Umbilical cord (tissue), 2 donors: ENCODE measurements around the gene PLCB2. TPM values are rescaled to one million over a fixed set of nuclear protein-coding genes. Genes with fewer than 3 reads are reported as not detected.
A peak's percentile ranks its signal among the peaks of the same experiment; 100 is the strongest.

ENCODE experiments used
- DNase-seq: peaks from one replicate; pipeline ENCODE4 v3.0.0-alpha.2; 2015; ENCODE audit warnings: low spot score
- total RNA-seq: library from RNA; depleted of rRNA; stranded (reverse); fragments of >200 nt; gene quantifications from one replicate; pipeline ENCODE4 v1.2.3, GENCODE V29; 2014; ENCODE audit warnings: low replicate concordance; ENCODE audit not compliant: insufficient read depth

Gene PLCB2
- total RNA-seq, 1 donor from 2014 or later = 6.3 TPM

DNA sequence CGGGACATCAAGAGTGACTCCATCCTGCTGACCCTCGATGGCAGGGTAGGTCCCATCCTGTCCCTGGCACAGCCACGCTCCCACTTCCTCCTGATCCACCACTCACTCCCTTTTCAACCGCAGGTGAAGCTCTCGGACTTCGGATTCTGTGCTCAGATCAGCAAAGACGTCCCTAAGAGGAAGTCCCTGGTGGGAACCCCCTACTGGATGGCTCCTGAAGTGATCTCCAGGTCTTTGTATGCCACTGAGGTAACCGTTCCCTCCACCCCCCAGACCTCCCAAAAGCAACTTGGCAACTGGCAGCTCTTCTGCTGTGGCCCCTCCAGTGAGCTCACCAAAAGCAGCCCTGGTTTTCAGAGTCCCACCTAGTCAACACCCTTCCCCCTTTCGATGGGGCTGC lies 34.3 kb downstream of the PLCB2 start:
- no peak for DNase-seq

DNA sequence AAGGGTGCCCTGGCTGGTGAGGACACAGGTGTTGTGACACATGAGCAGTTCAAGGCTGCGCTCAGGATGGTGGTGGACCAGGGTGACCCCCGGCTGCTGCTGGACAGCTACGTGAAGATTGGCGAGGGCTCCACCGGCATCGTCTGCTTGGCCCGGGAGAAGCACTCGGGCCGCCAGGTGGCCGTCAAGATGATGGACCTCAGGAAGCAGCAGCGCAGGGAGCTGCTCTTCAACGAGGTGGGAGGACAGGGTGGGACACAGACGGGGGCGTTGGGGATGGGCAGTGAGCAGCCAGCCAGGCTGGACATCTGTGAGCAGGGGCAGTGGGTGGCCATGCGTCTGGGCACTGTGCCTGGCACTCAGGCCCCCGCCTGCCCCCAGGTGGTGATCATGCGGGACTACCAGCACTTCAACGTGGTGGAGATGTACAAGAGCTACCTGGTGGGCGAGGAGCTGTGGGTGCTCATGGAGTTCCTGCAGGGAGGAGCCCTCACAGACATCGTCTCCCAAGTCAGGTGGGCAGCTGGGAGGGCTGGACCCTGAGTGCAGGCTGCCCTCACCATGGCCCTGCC lies 35.2 kb downstream of the PLCB2 start:
- no peak for DNase-seq

DNA sequence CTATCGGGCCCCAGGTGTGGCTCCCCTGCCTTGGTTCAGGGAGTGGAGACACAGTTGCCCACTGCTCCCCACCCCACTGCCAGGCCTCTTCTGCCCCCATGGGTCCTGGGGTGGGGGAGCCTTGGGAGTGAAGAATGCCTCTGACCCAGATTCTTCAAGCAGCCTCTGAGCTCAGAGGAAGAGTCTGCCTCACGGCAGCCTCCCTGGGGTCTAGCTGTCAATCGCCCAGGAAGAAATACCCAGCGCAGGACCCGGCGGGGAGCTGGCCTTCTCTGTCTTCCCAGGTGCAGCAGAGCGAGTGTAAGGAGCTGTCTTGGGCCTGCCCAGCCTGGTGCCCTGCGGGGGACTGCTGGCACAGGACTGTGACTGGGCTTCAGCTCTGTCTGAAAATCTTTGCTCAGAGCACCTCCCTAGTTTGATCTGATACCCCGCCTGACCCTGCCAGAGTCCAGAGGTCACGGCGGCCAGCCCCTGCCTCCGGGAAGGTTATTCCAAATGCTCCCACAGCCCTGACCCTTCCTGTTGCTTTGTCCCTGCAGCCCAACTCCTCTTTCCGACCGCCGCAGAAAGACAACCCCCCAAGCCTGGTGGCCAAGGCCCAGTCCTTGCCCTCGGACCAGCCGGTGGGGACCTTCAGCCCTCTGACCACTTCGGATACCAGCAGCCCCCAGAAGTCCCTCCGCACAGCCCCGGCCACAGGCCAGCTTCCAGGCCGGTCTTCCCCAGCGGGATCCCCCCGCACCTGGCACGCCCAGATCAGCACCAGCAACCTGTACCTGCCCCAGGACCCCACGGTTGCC lies 35.9 kb downstream of the PLCB2 start:
- no peak for DNase-seq

DNA sequence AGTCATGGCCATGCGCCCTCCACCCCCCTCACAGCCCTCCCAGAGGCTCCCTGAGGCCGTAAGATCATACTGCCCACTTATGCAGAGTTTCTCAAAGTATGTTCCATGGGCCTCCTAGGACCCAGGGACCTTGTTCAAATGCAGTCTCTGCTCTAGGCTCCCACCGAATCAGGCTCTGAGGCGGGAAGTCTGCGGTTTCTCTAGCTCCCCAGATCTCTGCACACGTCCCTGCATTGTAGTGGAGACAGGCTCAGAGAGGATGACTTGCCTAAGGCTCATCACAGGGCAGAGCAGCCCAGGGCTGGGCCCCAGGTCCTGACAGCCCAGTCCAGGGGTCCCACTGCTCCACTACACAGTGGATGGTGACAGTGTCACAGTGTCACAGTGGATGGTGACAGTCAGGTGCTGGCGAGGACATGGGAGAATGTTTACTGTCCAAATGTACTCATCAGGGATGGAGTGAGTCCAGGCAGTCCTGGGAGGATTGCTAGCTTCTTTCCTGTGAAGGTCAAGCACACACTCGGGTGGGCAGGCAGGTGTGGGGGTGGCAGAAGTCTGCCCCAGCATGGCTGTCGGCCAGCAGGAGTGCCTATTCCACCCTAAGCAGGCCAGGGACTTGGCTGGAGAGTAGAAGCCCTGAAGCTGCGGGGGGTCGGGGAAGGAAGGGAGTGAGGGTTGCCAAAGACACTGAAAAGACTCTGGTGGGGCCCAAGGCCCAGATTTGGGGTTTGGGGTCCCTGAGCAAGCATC lies 37.3 kb downstream of the PLCB2 start:
- no peak for DNase-seq

DNA sequence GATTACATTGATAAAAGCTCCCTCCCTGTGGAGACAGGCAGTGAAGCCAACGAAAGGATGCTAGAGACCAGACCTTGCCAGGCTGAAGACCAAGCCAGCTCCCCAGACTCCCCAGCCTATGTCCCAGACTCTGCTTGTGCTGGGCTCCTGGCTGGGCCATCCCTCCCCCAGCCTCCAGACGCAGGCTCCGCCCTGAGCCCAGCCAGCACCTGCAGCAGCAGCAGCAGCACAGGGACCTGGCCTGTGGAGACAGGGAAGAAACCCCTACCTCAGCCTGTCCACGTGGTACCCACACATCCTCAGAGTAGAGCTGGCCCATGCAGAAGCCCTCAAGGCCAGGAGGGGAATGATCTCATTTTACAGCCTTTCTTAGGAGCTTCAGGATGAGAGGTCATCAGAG lies 38.1 kb downstream of the PLCB2 start:
- DNase-seq = no peak

DNA sequence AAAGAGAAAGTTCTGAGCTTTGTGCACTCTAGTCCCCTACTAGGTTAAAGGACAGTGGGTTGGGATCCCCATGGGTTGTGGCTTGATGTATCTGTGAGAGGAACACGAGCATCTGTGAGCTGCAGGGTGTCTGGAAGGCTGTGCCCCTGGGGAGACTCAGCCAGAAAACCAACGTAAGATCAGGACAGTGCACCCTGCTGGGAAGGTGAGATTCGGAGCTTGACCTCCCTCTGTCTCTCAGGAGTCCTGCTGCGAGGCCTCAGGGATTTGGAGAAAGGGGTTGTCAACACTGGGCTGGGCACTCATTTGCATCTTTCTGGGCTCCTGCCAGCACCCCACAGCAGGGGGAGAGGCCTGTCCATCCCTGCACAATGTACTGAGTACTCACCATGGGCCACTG lies 40.1 kb downstream of the PLCB2 start:
- no peak for DNase-seq

DNA sequence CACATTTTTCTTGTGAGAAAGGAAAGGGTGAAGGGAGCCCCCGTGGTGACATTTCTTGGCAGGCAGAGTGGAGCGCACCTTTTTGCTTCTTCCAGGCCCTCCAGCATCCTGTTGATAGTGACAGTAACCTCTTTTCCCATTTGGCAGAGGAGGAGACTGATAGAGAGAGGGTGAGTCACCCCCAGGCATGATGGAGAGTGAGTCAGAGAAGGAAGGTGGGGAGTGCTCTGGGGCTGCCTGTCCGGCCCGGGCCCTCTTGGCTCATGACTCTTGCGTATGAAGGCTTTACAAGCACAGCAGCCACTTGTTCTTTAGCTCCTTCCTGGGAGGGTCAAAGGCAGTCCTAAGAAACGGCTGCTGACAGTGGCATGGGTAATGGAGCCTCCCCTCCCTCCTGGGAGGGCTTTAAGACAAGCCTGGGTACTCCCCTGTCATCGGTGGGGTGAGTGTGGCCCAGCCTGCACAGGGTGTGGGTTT lies 40.9 kb downstream of the PLCB2 start:
- peak; percentile 92 for DNase-seq

DNA sequence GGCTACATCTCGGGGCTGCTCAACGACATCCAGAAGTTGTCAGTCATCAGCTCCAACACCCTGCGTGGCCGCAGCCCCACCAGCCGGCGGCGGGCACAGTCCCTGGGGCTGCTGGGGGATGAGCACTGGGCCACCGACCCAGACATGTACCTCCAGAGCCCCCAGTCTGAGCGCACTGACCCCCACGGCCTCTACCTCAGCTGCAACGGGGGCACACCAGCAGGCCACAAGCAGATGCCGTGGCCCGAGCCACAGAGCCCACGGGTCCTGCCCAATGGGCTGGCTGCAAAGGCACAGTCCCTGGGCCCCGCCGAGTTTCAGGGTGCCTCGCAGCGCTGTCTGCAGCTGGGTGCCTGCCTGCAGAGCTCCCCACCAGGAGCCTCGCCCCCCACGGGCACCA lies 41.9 kb downstream of the PLCB2 start:
- DNase-seq = no peak

DNA sequence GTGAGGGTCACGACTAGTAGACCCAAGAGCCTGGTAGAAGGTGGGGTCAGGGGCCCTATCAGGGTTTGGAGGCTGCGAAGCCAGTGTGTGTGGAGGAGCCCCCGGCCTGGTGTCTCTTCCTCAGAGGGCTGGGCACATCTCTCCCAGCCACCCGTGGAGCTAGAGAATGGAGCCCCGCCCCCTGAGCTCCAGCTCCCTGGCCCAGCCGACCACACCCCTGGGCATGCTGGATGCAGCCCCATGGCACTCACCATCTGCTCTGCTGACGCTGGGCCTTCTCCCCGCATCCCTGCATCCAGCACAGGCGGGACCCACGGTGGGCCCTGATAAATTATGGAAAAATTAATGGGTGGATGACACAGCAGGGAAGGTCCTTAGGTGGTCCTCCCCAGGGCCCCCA lies 42.4 kb downstream of the PLCB2 start:
- DNase-seq = no peak

DNA sequence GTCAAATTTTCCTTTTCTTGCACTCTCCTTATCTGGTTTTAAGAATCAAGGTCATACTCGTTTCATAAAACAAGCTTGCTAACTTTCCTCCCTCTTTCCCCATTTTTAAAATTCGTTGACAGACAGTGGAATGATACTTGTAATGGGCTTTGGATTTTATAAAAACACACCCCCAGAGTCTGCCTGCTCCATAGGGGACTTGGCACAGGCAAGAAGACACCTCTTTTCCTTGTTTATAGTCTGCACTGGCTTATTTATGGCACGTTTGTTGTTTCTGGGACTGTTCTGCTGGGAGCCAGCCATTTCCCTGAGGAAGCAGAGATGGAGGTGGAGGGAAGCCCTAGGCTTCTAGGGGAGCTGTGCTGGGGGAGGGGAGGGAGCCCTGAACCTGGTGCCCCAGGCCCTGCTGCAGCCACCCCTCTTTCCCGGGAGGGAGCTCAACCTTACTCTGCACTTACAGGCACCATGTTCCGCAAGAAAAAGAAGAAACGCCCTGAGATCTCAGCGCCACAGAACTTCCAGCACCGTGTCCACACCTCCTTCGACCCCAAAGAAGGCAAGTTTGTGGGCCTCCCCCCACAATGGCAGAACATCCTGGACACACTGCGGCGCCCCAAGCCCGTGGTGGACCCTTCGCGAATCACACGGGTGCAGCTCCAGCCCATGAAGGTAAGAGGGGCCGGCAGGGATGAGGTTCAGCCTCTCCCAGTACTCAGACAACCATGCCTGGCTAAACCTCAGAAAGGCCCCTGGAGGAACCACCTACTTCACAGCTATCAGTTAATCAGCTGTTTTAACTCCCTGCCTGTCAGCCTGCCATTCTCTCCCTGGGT lies 43.2 kb downstream of the PLCB2 start:
- no peak for DNase-seq

DNA sequence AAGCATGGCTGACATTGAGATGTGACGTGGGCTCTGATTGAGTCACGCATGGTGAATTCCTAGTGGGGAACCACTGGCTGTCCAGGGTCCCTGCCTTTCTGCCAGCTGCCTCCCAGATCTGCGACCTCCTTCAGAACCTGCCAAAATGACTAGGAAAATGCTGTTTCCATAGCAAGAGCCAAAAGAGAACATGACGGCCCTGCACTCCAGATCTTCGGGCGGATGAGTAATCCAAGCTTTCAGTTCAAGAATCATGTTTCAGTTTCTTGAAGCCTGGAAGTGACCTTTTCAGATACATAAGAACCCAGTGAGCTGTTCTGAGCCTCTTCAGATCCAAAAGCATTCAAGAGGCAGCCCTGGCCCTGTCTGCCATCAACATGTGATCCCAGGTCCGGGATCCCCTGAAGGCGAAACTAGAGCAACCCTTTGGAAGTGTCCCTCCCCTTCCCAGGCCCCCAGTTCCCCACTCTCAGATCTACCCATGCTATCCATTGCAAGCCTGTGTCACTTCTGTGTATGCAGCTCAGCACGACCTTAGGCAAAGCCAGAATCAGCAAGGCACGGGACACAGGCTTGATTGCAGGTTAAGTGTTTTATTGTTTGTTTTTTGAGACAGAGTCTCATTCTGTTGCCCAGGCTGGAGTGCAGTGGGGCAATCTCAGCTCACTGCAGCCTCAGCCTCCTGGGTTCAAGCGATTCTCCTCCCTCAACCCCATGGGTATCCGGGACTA lies 44.5 kb downstream of the PLCB2 start:
- DNase-seq = no peak

DNA sequence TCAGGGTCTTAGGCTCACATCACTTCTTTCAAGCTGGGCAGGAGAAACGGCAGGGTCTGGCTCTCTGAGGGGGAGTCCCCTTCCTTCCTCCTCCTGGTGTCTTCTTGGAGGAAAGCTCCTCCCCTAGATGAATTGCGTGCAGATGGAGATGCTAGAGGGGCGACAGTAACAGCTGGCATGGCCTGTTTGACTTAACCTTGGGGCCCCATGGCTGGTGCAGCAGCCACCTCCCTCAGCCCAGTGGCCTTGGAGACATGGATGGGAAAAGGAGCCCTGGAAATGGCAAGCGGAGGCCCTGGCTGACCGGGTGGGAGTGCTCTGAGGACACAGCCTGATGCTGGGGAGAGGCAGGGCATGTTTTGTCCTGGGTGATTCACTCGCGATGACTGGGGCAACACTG lies 48.7 kb downstream of the PLCB2 start:
- DNase-seq = no peak

DNA sequence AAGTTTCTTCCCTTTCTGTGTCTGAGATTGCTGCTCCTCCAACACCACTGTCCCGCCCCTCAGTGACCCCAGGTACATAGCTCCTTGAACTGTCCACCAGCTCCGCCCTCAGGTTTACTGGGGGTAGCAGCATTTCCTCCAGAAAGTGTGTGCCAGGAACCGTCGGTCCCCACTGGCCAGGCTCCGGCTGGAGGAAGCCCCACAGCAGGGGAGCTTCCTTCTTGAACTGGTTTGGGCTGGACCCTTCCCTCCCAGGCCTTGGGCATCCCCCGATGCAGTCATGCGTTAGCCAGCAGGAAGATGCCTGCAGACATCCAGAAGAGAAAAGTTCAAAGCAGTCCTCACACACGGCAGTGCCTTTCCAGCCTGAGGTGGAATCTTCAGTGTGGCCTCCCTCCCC lies 49.2 kb downstream of the PLCB2 start:
- no peak for DNase-seq

DNA sequence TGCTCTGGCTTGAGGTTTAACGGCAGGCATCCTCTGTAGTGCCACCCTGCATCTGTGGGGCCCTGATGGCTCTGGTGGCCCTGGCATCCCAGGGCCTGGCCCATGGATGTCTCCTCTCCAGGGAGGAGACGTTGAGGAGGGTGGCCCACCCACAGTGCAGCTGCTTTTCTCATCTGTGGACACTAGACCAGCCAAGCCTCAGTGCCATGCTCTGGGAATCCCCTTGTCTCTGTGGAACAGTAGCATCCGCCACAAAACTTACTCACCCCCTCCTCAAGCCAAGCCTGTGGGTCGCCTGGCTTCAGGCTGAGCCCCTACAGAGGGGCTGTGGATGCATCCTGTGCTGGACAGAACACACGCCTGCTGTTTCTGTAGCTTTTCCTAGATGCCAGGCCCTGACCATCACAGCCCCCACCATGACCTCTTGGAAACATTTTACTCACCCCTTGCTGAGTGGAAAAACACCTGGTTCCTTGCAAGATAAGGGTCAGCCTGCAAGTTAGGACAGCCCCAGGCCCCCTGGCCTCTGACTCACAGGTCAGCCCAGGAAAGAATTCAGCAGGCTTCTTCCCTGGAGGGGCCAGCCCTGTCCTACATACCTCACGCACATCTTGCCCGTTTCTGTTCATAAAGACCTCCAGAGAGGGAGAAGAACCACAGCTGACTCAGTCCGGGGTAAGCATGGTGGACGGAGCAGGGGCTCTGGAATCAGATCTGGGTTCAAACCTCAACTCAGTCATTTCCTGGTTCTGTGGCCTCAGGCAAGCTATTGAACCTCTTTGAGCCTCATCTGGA lies 49.9 kb downstream of the PLCB2 start:
- no peak for DNase-seq

DNA sequence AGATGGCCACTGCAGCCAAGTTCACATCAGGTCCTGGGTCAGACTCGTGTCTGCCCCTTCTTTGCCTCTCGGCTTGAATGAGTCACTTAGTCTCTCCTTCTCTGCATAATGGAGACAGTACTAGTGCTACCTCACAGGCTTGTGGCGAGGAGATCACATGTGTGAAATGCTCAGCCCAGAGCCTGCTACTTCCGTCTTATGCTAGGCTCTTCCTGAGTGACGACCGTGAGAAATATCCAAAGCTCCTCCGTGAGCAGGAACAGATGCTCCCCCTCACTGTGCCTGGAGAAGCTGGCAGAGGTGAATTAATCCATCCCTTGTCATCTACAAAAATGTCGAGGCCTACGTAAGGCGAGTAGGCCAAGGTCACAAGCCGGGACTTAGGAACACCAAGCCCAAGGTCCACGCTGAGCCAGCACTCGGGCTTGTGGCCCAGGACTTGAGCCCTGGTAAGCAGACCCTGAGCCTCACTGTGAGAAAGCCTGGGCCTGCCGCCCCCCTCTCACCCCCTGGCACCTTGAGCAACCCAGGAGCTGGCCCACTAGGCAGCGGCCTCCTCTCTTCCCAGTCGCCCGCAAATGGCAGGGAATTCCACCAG lies 51.0 kb downstream of the PLCB2 start:
- DNase-seq = no peak

DNA sequence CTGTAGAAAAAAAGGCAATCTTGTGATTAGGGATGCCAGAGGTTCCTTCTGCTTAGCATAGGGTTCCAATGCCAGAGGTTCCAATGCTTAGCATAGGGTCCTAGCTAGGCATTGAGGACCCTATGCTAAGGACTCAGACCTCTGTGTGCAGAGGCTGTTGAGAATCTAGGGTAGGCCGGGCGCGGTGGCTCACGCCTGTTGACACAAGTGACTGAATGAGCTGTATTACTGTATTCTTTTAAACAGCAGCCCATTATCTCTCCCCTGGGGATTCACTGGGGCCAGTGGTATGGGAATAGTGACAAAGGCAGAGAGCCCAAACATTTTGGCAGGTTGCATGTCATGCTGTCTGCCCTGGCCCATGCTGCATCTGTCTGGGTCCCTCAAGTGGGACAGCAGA lies 52.7 kb downstream of the PLCB2 start:
- no peak for DNase-seq

DNA sequence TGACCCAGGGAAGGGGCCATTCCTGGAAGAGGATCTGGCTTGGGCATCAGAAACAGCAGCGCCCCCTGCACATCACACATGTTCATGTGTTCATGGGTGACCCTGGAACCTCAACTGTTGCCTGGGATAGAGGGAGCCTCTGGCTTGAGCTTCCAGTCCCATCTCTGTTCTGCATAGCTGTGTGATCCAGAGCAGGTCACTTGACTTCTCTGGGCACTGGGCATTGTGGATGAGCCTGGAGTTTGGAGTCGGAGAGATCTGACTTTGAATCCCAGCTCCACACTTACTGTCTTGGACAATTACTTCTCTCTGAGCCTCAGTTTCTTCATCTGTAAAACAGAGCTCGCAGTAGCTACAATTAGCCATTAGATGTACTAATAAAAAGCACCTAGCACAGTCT lies 53.3 kb downstream of the PLCB2 start:
- DNase-seq = no peak

DNA sequence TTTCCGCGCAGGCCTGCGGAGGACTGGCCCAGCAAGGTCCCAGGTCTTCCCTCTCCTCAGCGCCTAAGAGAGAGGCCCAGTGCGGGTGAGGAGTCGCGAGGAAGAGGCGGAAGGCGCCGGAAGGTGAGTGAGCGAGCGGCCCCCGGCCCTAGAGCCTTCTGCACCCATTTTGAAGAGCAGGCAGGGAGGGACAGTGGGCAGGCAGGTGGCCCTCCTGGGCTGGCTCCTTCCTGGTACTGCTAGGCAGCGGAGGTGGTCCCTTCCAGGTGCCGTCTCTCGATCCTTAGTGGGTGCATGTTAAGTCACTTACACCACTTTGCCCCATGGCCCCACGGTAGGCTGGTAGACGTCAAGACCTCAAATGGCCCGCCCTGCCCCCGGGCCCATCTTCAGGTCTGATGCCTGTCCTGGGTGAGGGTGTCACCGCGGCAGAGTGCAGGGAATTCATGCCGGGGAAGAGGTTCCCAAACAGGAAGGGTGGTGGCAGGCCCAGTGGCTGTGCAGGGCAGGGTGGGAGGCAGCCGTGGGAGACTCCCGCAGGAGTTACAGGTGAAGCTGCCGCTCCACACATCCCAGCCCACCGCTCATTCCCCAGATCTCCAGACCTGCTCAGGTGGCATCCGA lies 54.5 kb downstream of the PLCB2 start:
- DNase-seq = no peak

DNA sequence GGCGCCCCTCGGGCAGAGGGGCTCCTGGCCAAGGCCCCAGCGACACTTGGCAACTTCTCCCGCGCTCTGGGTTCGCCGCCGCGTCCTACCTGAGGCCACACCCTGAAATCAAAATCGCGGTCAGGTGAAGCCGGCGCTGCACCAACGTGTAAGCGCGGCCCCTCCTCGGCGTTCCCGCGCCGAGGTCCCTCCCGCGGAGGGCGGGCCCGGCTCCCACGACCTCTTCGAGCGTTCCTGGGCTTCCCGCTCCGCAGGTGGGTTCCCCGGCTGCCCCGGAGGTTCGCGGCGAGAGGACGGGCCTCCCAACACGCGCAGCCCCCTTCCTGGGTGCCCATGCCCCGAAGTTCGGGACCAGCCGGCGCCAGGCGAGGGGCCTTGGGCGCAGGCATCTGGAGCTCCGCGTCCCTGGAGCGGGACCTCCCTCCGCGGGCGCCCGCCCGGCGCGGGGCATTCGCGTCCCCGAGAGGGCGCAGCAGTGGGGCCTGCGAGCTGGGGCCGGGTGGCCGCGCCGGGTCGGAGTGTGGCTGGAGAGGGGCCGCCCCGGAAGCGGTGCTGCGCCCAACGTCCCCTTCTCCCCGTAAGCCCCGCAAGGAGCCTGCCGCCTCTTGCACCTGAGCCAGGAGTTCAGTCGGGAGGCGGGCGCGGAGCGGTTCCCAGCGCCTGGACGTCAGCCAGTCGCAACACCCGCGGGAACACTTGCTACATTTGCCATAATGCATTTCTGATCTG lies 55.1 kb downstream of the PLCB2 start:
- DNase-seq = no peak
